ENCODE data around the gene SDK2.

SDK2 gene

GRCh38 chr17:73635101-73635817, 9.0 kb downstream of the SDK2 start:
- DNase-seq (ENCODE audit: insufficient read length, low spot score): no peak
- FAIRE-seq: no peak

GRCh38 chr17:73634629-73635028, 9.6 kb downstream of the SDK2 start:
- no peak for FAIRE-seq
- no peak for DNase-seq (ENCODE audit: insufficient read length, low spot score)

- DNase-seq (ENCODE audit: insufficient read length, low spot score) (no peak), FAIRE-seq (no peak)
These were observed 10.5 kb downstream of the SDK2 start for GRCh38 chr17:73633736-73634135.

GRCh38 chr17:73632513-73632912, 11.7 kb downstream of the SDK2 start:
- DNase-seq (ENCODE audit: insufficient read length, low spot score) (no peak), FAIRE-seq (no peak)

GRCh38 chr17:73630965-73631595, 13.2 kb downstream of the SDK2 start:
- FAIRE-seq (no peak), DNase-seq (ENCODE audit: insufficient read length, low spot score) (no peak)

- no peak for DNase-seq (ENCODE audit: insufficient read length, low spot score)
- no peak for FAIRE-seq
These were observed 13.7 kb downstream of the SDK2 start for GRCh38 chr17:73630531-73630930.

GRCh38 chr17:73628642-73629552, 15.3 kb downstream of the SDK2 start:
- DNase-seq (ENCODE audit: insufficient read length, low spot score): no peak
- no peak for FAIRE-seq

GRCh38 chr17:73625991-73626673, 18.1 kb downstream of the SDK2 start:
- FAIRE-seq (no peak), DNase-seq (ENCODE audit: insufficient read length, low spot score) (no peak)

GRCh38 chr17:73625006-73625405, 19.2 kb downstream of the SDK2 start:
- DNase-seq (ENCODE audit: insufficient read length, low spot score) (no peak), FAIRE-seq (no peak)

- DNase-seq (ENCODE audit: insufficient read length, low spot score) (no peak), FAIRE-seq (no peak)
These were observed 19.7 kb downstream of the SDK2 start for GRCh38 chr17:73624496-73624988.

- DNase-seq (ENCODE audit: insufficient read length, low spot score) (no peak), FAIRE-seq (no peak)
These were observed 20.4 kb downstream of the SDK2 start for GRCh38 chr17:73623818-73624217.

GRCh38 chr17:73623247-73623646, 21.0 kb downstream of the SDK2 start:
- DNase-seq (ENCODE audit: insufficient read length, low spot score) (no peak), FAIRE-seq (no peak)

- no peak for FAIRE-seq
These were observed 21.9 kb downstream of the SDK2 start for GRCh38 chr17:73622381-73622780.

GRCh38 chr17:73621685-73622084, 22.6 kb downstream of the SDK2 start:
- DNase-seq (ENCODE audit: insufficient read length, low spot score): no peak
- FAIRE-seq: no peak

More at GRCh38 chr17:73622381-73622780, 21.9 kb downstream of the SDK2 start:
- no peak for DNase-seq (ENCODE audit: insufficient read length, low spot score)

- no peak for FAIRE-seq
- DNase-seq (ENCODE audit: insufficient read length, low spot score): no peak
These were observed 23.8 kb downstream of the SDK2 start for GRCh38 chr17:73620414-73620813.

GRCh38 chr17:73617501-73617900, 26.7 kb downstream of the SDK2 start:
- DNase-seq (ENCODE audit: insufficient read length, low spot score) (no peak), FAIRE-seq (no peak)

- DNase-seq (ENCODE audit: insufficient read length, low spot score) (no peak), FAIRE-seq (no peak)
These were observed 27.3 kb downstream of the SDK2 start for GRCh38 chr17:73616873-73617404.

GRCh38 chr17:73616120-73616872, 27.9 kb downstream of the SDK2 start:
- DNase-seq (ENCODE audit: insufficient read length, low spot score): no peak
- FAIRE-seq: no peak

GRCh38 chr17:73614256-73614655, 30.0 kb downstream of the SDK2 start:
- DNase-seq (ENCODE audit: insufficient read length, low spot score): no peak
- no peak for FAIRE-seq
